Epithelial cell of esophagus (primary cell): Measurements from ENCODE around the gene OPALIN.
A peak's percentile ranks its signal among the peaks of the same experiment; 100 is the strongest.

Source experiments
- DNase-seq: peaks from one replicate; pipeline ENCODE4 v3.0.0; 2010; ENCODE audit warnings: low read depth
- H3K4me3 ChIP-seq: 2 replicates; pipeline ENCODE4 v1.5.1; 2011; ENCODE audit warnings: mild to moderate bottlenecking, low read length, control low read depth
- CTCF ChIP-seq: IDR thresholded peaks from 2 replicates; pipeline ENCODE4 v1.5.1; 2011; ENCODE audit warnings: low read depth, mild to moderate bottlenecking, low read length, control low read depth, inconsistent platforms; ENCODE audit not compliant: insufficient read depth; ENCODE audit errors: missing control alignments

OPALIN gene

DNA sequence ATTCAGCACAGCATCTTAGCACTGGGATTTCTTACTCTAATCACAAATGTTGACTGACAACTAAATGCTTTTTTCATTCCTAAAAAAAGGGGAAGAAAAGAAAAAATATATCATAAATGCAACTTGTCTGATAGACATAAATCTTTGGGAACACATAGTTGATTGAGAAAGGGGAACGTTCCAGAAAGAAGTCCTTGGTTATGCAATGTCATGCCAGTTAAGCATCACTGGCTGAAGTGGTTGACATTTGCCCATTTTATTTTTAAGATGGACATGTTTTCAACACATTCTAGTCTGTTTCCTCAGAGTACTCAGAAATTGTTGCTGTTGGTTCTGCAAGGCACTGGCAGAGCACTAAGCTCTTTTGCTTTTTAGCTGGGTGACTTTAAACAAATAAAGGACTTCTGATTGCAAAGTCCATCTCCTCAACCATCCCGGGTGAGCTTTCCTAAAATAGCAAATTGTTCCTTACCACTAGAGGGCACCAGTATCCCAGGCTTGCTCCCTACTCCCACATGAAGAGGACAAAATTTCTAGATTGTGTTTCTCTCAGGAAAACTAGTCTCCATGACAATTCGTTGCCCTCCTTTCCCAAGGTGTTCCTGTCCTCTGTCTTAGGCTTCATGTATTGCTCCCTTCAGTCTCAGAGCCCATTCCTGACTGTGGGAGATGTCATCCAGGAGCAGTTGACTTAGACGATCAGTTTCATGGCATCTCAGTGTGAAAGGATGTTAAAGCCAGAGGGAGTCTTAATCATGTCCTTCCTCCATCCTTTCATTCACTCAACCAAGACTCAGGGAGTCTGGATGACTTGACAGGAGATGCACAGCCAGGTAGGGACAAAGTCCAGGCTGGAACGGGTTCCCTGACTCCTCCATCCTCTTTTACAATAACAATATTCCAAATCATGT, 23.9 kb downstream of the OPALIN start:
- H3K4me3 ChIP-seq, result no peak overlapping the region
- peak; percentile 89 for TF ChIP-seq CTCF
- peak; percentile 51 for DNase-seq

- no peak overlapping the region for H3K4me3 ChIP-seq
- TF ChIP-seq CTCF, result no peak
- DNase-seq, result no peak
Observed at GRCh38 chr10:96333101-96333500, 25.7 kb downstream of the OPALIN start.

DNA sequence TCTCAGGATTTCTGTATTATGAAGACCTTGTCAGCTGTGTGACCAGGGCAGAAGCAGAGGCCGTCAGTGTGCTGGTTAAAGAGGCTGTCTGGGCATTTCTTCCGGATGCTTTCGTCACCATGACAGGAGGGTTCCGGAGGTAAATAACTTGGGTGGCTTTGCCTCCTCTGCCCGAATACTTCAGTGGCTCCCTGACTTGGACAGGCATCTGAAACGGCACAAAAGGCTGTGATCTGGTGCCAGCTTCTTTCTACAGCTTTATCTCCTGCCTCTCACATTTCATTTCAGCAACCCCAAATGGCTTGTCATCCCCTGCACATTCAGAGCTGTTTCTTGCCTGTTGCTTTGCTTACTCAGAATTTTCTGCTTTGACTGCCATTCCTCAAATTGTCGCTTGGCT, 31.3 kb downstream of the OPALIN start:
- no peak for DNase-seq
- TF ChIP-seq CTCF, result no peak
- H3K4me3 ChIP-seq, result no peak overlapping the region

DNA sequence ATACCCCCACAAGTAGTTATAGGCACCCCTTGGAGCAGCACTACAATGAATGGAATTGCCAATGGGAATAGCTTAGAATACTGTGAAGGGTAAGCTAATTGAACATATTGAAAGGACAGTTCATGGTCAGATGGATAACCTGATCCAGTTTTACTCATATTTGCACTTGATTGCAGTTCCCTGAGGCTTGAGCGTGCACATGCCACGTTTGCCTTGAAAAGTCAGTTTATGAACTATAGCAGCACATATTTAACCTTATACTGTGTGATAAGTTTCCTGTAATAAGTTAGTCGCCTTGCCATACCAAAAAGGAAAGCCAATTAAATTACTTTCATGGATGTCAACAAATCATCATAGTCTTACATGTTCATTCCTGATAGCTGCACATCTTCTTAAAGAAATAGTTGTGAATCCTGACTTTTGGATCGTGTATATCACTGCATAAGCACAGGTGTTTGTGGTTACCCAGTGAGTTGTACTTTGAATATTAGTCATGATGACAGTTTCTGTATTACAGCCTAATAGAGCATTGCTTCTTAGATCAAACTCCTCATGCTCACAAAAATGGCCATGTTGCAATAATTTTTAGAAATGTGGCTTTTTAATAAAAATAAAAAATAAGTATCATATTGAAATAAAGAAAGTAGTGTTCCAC, 33.0 kb downstream of the OPALIN start:
- TF ChIP-seq CTCF, result no peak
- H3K4me3 ChIP-seq, result no peak overlapping the region
- DNase-seq, result peak; percentile 8

GRCh38 chr10:96324447-96324846, 34.4 kb downstream of the OPALIN start:
- DNase-seq, result no peak
- no peak for TF ChIP-seq CTCF
- H3K4me3 ChIP-seq, result no peak overlapping the region

DNA sequence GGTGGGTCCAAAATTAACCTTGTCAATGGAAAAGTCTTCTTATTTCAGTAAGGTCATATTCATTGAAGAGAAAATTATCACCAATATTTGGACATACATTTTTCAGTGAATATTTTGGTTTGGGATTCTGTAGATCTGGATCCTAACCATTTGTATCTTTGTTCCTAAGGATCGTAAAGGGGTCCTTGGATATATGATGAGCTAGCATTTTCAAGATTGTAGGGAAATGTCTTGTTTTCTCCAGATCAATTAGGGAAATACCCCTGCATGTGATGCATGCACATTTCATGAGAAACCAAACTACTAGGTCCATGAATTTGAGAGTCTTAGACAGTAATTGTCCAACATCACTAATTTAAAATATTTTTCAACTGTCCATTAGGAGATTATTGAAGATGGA, 36.5 kb downstream of the OPALIN start:
- DNase-seq, result no peak
- H3K4me3 ChIP-seq, result no peak overlapping the region
- no peak for TF ChIP-seq CTCF
